Measurements from ENCODE around the gene ARSK. TPM values are rescaled to one million over a fixed set of nuclear protein-coding genes. Genes with fewer than 3 reads are reported as not detected.

Gene ARSK
- total RNA-seq, 1 experiment from 2014 or later: 8.5 TPM

- Mint-ChIP-seq H3K4me1 (no peaks in the 10 kb centered on the region), H3K9me3 (no peaks in the 10 kb centered on the region; a peak in 1 of 5 replicates), H3K27me3 (ENCODE audit: low read depth) (peaks cover 2% of the 10 kb centered on the region), H3K36me3 (ENCODE audit: insufficient read depth in 1 of 3, low read depth in 3 of 3) (no peaks in the 10 kb centered on the region), H3K27ac (no peak overlapping the region), H3K4me3 (no peak overlapping the region)
- Histone ChIP-seq H3K79me2 (ENCODE audit: insufficient read depth, low read length) (no peaks in the 10 kb centered on the region), H3K14ac (ENCODE audit: insufficient read depth, low read length) (no peak overlapping the region), H4K91ac (ENCODE audit: insufficient read length, low read depth, low read length) (no peak overlapping the region), H3K4me1 (ENCODE audit: insufficient read depth, low read length) (no peaks in the 10 kb centered on the region), H2BK120ac (ENCODE audit: low read depth, low read length, poor library complexity, severe bottlenecking) (no peak overlapping the region), H3K27ac (ENCODE audit: insufficient read length, low read depth, low read length) (no peak overlapping the region), H2AFZ (ENCODE audit: low read length) (no peak overlapping the region), H3K23ac (ENCODE audit: insufficient read length, low read depth, low read length) (no peak overlapping the region), H3T11ph (ENCODE audit: low read length) (no peak overlapping the region), H3K9ac (ENCODE audit: extremely low read depth, insufficient read length, low read length) (no peak overlapping the region), H2AK5ac (ENCODE audit: insufficient read length, low read length) (no peak overlapping the region), H2BK20ac (ENCODE audit: low read depth, low read length, poor library complexity, severe bottlenecking) (no peak overlapping the region), H3K9me3 (ENCODE audit: control insufficient read depth, low read depth, low read length) (no peaks in the 10 kb centered on the region), H2BK5ac (ENCODE audit: insufficient read length, low read length) (no peak overlapping the region), H3K18ac (ENCODE audit: insufficient read length, low read depth, low read length) (no peak overlapping the region), H3K4ac (ENCODE audit: low read depth, low read length) (no peak overlapping the region), H3K27me3 (ENCODE audit: insufficient read depth, low read length) (no peaks in the 10 kb centered on the region), H3K4me2 (ENCODE audit: insufficient read depth, insufficient read length, low read length) (no peak overlapping the region), H3K79me1 (ENCODE audit: insufficient read depth, low read depth, low read length, poor library complexity, severe bottlenecking) (no peaks in the 10 kb centered on the region), H4K5ac (ENCODE audit: insufficient read length, low read depth, low read length) (no peak overlapping the region), H3K56ac (ENCODE audit: insufficient read length, low read depth, low read length) (no peak overlapping the region), H3K23me2 (ENCODE audit: insufficient read length, low read depth, low read length, poor library complexity, severe bottlenecking) (no peaks in the 10 kb centered on the region), H4K8ac (replicated peaks; ENCODE audit: insufficient read length, low read depth, low read length) (no peak overlapping the region), H4K20me1 (ENCODE audit: control insufficient read depth, insufficient read depth, insufficient read length) (no peaks in the 10 kb centered on the region), H2BK15ac (ENCODE audit: low read depth, low read length) (no peak overlapping the region), H2BK12ac (ENCODE audit: insufficient read length, low read depth, low read length) (no peak overlapping the region)
- WGBS (ENCODE audit: extremely low coverage, insufficient read length, low lambda C conversion rate): no CpG with 5 or more reads among the region's 3 CpGs
- TF ChIP-seq CTCF (conservative IDR thresholded peaks at IDR 0.05): no peak
- DNase-seq: no peak
These were observed 83.7 kb downstream of the ARSK start for GRCh38 chr5:95638632-95639031.

Data from H9 (cell line).